Epithelial cell of esophagus (primary cell): ENCODE results near the gene WNT7A.

ENCODE experiments used
- DNase-seq: peaks from one replicate; pipeline ENCODE4 v3.0.0; 2010; ENCODE audit warnings: low read depth
- H3K4me3 ChIP-seq: 2 replicates; pipeline ENCODE4 v1.5.1; 2011; ENCODE audit warnings: mild to moderate bottlenecking, low read length, control low read depth
- TF ChIP-seq, protein P1 (sequence below): IDR thresholded peaks from 2 replicates; pipeline ENCODE4 v1.5.1; 2011; ENCODE audit warnings: low read depth, mild to moderate bottlenecking, low read length, control low read depth, inconsistent platforms; ENCODE audit not compliant: insufficient read depth; ENCODE audit errors: missing control alignments

WNT7A gene

GRCh38 chr3:13835246-13835645 is 44.6 kb downstream of the WNT7A start:
- no peak overlapping the region for H3K4me3 ChIP-seq
- TF ChIP-seq, protein P1, sequence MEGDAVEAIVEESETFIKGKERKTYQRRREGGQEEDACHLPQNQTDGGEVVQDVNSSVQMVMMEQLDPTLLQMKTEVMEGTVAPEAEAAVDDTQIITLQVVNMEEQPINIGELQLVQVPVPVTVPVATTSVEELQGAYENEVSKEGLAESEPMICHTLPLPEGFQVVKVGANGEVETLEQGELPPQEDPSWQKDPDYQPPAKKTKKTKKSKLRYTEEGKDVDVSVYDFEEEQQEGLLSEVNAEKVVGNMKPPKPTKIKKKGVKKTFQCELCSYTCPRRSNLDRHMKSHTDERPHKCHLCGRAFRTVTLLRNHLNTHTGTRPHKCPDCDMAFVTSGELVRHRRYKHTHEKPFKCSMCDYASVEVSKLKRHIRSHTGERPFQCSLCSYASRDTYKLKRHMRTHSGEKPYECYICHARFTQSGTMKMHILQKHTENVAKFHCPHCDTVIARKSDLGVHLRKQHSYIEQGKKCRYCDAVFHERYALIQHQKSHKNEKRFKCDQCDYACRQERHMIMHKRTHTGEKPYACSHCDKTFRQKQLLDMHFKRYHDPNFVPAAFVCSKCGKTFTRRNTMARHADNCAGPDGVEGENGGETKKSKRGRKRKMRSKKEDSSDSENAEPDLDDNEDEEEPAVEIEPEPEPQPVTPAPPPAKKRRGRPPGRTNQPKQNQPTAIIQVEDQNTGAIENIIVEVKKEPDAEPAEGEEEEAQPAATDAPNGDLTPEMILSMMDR, result no peak
- DNase-seq, result no peak

DNA sequence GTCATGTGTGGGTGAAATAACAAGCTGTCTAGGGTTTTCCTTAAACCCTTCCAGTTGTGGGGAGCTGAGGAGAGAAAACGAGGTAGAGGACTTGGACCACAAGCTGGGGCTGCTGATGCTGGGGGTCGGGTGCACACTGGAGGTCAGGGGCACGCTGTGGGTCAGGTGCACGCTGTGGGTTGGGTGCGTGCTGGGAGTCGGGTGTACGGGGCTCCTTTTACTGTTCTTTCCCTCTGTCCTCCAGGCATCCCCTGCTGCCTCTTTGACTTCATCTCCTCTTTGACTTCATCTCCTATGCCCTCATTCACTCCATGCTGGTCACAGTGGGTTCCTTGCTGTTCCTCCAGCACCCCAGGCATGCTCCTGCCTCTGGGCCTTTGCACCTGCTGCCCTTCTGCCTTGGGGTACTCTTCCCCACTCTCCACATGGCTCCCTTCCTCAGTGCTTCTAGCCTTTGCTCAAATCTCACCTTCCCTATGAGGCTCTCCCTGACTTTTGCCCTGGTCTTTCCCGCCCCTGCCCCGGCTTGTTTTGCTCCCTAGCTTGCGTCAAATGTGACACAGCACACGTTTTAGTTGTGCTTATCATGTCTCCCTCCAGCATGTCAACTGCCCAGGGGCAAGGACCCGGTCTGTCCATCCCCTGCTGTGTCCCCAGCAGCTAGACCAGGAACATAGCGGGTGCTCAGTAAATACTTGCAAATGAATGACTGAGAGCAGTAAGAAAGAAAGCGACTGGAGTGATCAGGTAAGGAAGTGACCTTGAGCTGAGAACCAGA is 45.4 kb downstream of the WNT7A start:
- no peak overlapping the region for H3K4me3 ChIP-seq
- no peak for DNase-seq
- TF ChIP-seq, protein P1, result no peak

- TF ChIP-seq, protein P1, result no peak
- no peak overlapping the region for H3K4me3 ChIP-seq
- no peak for DNase-seq
Observed at GRCh38 chr3:13833506-13834257, 46.2 kb downstream of the WNT7A start.

GRCh38 chr3:13832130-13832529 is 47.7 kb downstream of the WNT7A start:
- TF ChIP-seq, protein P1, result no peak
- no peak overlapping the region for H3K4me3 ChIP-seq
- DNase-seq, result no peak

DNA sequence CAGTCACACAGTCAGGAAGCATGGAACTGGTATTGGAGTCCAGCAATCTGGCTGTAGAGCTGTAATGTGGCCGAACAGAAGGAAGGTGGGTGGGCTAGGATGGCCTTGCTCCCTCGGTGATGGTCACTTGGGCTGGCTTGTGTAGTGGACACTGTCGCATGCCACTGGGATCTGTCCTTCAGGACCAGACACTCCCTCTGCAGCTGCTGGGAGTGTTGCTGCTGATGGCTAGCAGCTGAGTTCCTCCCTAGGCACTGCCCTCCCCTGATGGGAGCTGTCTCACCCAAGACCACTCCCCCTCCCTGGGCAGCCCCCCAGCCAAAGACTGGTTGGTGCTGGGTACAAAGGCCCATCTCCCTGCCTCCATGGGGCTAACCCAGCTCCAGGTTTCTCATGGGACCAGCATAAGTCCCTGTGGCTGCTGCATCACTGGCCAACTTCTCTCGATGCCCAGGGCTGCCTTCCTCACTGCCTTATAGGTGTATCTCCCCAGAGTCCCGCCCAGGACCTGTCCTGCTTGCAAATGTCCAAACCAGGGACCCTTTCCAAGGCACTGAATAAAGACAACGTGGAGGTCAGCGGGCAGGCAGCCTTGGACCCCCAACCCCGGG is 48.4 kb downstream of the WNT7A start:
- TF ChIP-seq, protein P1, result no peak
- no peak for DNase-seq

GRCh38 chr3:13829311-13829710 is 50.6 kb downstream of the WNT7A start:
- TF ChIP-seq, protein P1, result no peak
- no peak for DNase-seq
- no peak overlapping the region for H3K4me3 ChIP-seq

More for the DNA sequence above, 48.4 kb downstream of the WNT7A start:
- no peak overlapping the region for H3K4me3 ChIP-seq
